Posterior cingulate gyrus (tissue), 11 donors: ENCODE measurements around the gene TMA7B.

Experiments
- DNase-seq, 10 donors: peaks; one replicate each; pipeline versions ENCODE4 v3.0.0 to v3.0.0-alpha.2; 2020 to 2021; ENCODE audit warnings: mixed read lengths in 3 of 10
- intact Hi-C: fragments of 100-400 bp; cut with DNase I; formaldehyde crosslinking; loops from one replicate; pipeline ENCODE4 v1.15.1; 2023

TMA7B gene

GRCh38 chr22:39959640-39960447 lies at the start of gene TMA7B:
Gene TMA7B (plus strand): TSS chr22:39960397. CDS start chr22:39964375, 3,978 bp downstream.
- intact Hi-C loops: no loop called here
- peak in 7 of 10 donors; percentile 34 to 94 (median 68) for DNase-seq

GRCh38 chr22:39910876-39911613 lies 49.2 kb upstream of the TMA7B start:
- intact Hi-C loops: no loop called here

GRCh38 chr22:39913321-39913720 lies 46.9 kb upstream of the TMA7B start:
- DNase-seq: no peak
- intact Hi-C loops: no loop called here

More at GRCh38 chr22:39910876-39911613, 49.2 kb upstream of the TMA7B start:
- no peak for DNase-seq

GRCh38 chr22:39913886-39914285 lies 46.3 kb upstream of the TMA7B start:
- DNase-seq: no peak
- intact Hi-C loops: no loop called here

GRCh38 chr22:39914584-39914983 lies 45.6 kb upstream of the TMA7B start:
- DNase-seq: no peak
- intact Hi-C loops: no loop called here

GRCh38 chr22:39915295-39915726 lies 44.9 kb upstream of the TMA7B start:
- no peak for DNase-seq
- intact Hi-C loops: no loop called here

GRCh38 chr22:39916496-39916895 lies 43.7 kb upstream of the TMA7B start:
- intact Hi-C loops: no loop called here
- DNase-seq: no peak

- DNase-seq: no peak
- intact Hi-C loops: no loop called here
Observed at GRCh38 chr22:39917197-39917643, 43.0 kb upstream of the TMA7B start.

GRCh38 chr22:39917776-39918495 lies 42.3 kb upstream of the TMA7B start:
- intact Hi-C loops: no loop called here
- DNase-seq: no peak

- no peak for DNase-seq
- intact Hi-C loops: no loop called here
Observed at GRCh38 chr22:39920134-39920743, 40.0 kb upstream of the TMA7B start.

GRCh38 chr22:39923696-39924095 lies 36.5 kb upstream of the TMA7B start:
- DNase-seq: no peak

GRCh38 chr22:39924286-39924685 lies 35.9 kb upstream of the TMA7B start:
- DNase-seq: no peak
- intact Hi-C loops: no loop called here

More at GRCh38 chr22:39923696-39924095, 36.5 kb upstream of the TMA7B start:
- intact Hi-C loops: no loop called here

GRCh38 chr22:39925273-39925672 lies 34.9 kb upstream of the TMA7B start:
- peak in 7 of 10 donors; percentile 42 to 87 (median 58) for DNase-seq
- intact Hi-C loops: no loop called here

GRCh38 chr22:39925909-39926679 lies 34.1 kb upstream of the TMA7B start:
- no peak for DNase-seq
- intact Hi-C loops: no loop called here

- intact Hi-C loops: no loop called here
- DNase-seq: peak in 6 of 10 donors; percentile 26 to 82 (median 32)
Observed at GRCh38 chr22:39926753-39927152, 33.4 kb upstream of the TMA7B start.

GRCh38 chr22:39927544-39927943 lies 32.7 kb upstream of the TMA7B start:
- intact Hi-C loops: no loop called here
- no peak for DNase-seq

GRCh38 chr22:39928536-39929520 lies 31.4 kb upstream of the TMA7B start:
- intact Hi-C loops: no loop called here
- DNase-seq: no peak

- DNase-seq: no peak
- intact Hi-C loops: no loop called here
Observed at GRCh38 chr22:39931251-39931650, 28.9 kb upstream of the TMA7B start.
